ENCODE data around the gene SBF1.

SBF1 gene

GRCh38 chr22:50465066-50465930 lies 9.5 kb downstream of the SBF1 start:
- H3K4me3 ChIP-seq (ENCODE audit: low read length), result no peak overlapping the region
- DNase-seq (ENCODE audit: low read depth), result no peak

GRCh38 chr22:50464451-50464850 lies 10.4 kb downstream of the SBF1 start:
- DNase-seq (ENCODE audit: low read depth), result no peak
- TF ChIP-seq CTCF (IDR thresholded peaks at IDR 0.05; ENCODE audit: insufficient read depth, low read depth, low read length, missing control alignments), result no peak
- no peak overlapping the region for H3K4me3 ChIP-seq (ENCODE audit: low read length)

More at GRCh38 chr22:50465066-50465930, 9.5 kb downstream of the SBF1 start:
- no peak for TF ChIP-seq CTCF (IDR thresholded peaks at IDR 0.05; ENCODE audit: insufficient read depth, low read depth, low read length, missing control alignments)

GRCh38 chr22:50463188-50463900 lies 11.5 kb downstream of the SBF1 start:
- TF ChIP-seq CTCF (IDR thresholded peaks at IDR 0.05; ENCODE audit: insufficient read depth, low read depth, low read length, missing control alignments), result no peak
- DNase-seq (ENCODE audit: low read depth), result no peak
- H3K4me3 ChIP-seq (ENCODE audit: low read length), result no peak overlapping the region

GRCh38 chr22:50461979-50462540 lies 12.8 kb downstream of the SBF1 start:
- no peak for DNase-seq (ENCODE audit: low read depth)
- no peak for TF ChIP-seq CTCF (IDR thresholded peaks at IDR 0.05; ENCODE audit: insufficient read depth, low read depth, low read length, missing control alignments)
- H3K4me3 ChIP-seq (ENCODE audit: low read length), result no peak overlapping the region

GRCh38 chr22:50461536-50461935 lies 13.3 kb downstream of the SBF1 start:
- TF ChIP-seq CTCF (IDR thresholded peaks at IDR 0.05; ENCODE audit: insufficient read depth, low read depth, low read length, missing control alignments), result no peak
- H3K4me3 ChIP-seq (ENCODE audit: low read length), result no peak overlapping the region
- no peak for DNase-seq (ENCODE audit: low read depth)

- DNase-seq (ENCODE audit: low read depth), result peak; percentile 84
These were observed 13.9 kb downstream of the SBF1 start for GRCh38 chr22:50460938-50461337.

More at GRCh38 chr22:50460938-50461337, 13.9 kb downstream of the SBF1 start:
- TF ChIP-seq CTCF (IDR thresholded peaks at IDR 0.05; ENCODE audit: insufficient read depth, low read depth, low read length, missing control alignments), result no peak
- no peak overlapping the region for H3K4me3 ChIP-seq (ENCODE audit: low read length)

Data from epithelial cell of esophagus (primary cell).